Loucy (cell line): Measurements from ENCODE around the gene CHST11.

Source experiments
- H2AFZ ChIP-seq: fragments of 200-600 bp; sonication (generic); 2 replicates; pipeline ENCODE4 v1.6.0; 2016; ENCODE audit warnings: antibody characterized with exemption, mild to moderate bottlenecking, low read length, moderate library complexity
- H3F3A ChIP-seq: fragments of 200-600 bp; 2 replicates; pipeline ENCODE4 v1.6.0; 2016; ENCODE audit warnings: antibody characterized with exemption, low read depth, mild to moderate bottlenecking
- H3K27me3 ChIP-seq: fragments of 200-600 bp; sonication (generic); 2 replicates; pipeline ENCODE4 v1.6.1; 2014; ENCODE audit warnings: low read length, mild to moderate bottlenecking; ENCODE audit not compliant: insufficient read depth, poor library complexity, severe bottlenecking
- H3K36me3 ChIP-seq: fragments of 200-600 bp; sonication (generic); 2 replicates; pipeline ENCODE4 v1.6.1; 2016; ENCODE audit warnings: low read length; ENCODE audit not compliant: insufficient read depth
- H3K4me1 ChIP-seq: fragments of 200-600 bp; sonication (generic); 2 replicates; pipeline ENCODE4 v1.5.1; 2014; ENCODE audit warnings: low read length, mild to moderate bottlenecking; ENCODE audit not compliant: insufficient read depth, poor library complexity, severe bottlenecking
- H3K4me2 ChIP-seq: fragments of 200-600 bp; sonication (generic); 2 replicates; pipeline ENCODE4 v1.6.0; 2014; ENCODE audit warnings: antibody characterized with exemption, low read length, low read depth, mild to moderate bottlenecking; ENCODE audit not compliant: poor library complexity, severe bottlenecking
- H3K4me3 ChIP-seq: fragments of 200-600 bp; sonication (generic); 2 replicates; pipeline ENCODE4 v1.5.1; 2014; ENCODE audit warnings: low read length, mild to moderate bottlenecking, mixed read lengths; ENCODE audit not compliant: poor library complexity, severe bottlenecking
- H3K79me2 ChIP-seq: fragments of 200-600 bp; sonication (generic); 2 replicates; pipeline ENCODE4 v1.6.1; 2014; ENCODE audit warnings: low read length; ENCODE audit not compliant: insufficient read depth
- H3K9ac ChIP-seq: fragments of 200-600 bp; sonication (generic); 2 replicates; pipeline ENCODE4 v1.6.0; 2014; ENCODE audit warnings: mild to moderate bottlenecking, low read depth, low read length, moderate library complexity; ENCODE audit not compliant: poor library complexity, severe bottlenecking
- H3K9me2 ChIP-seq: fragments of 200-600 bp; sonication (generic); replicated peaks from 2 replicates; pipeline ENCODE4 v1.6.1; 2016; ENCODE audit warnings: low read depth, low read length, mixed read lengths
- H3K9me3 ChIP-seq: fragments of 200-600 bp; sonication (generic); 2 replicates; pipeline ENCODE4 v1.6.1; 2014; ENCODE audit warnings: mild to moderate bottlenecking, antibody characterized with exemption, low read length, low read depth; ENCODE audit not compliant: insufficient read depth
- H4K20me1 ChIP-seq: fragments of 200-600 bp; sonication (generic); 2 replicates; pipeline ENCODE4 v1.6.0; 2014; ENCODE audit warnings: antibody characterized with exemption, low read length, mild to moderate bottlenecking; ENCODE audit not compliant: insufficient read depth, poor library complexity, severe bottlenecking
- CTCF ChIP-seq: fragments of 200-600 bp; sonication (generic); conservative IDR thresholded peaks from 2 replicates; pipeline ENCODE4 v1.5.1; 2014; ENCODE audit warnings: mild to moderate bottlenecking, antibody characterized with exemption, low read length
- EZH2phosphoT487 ChIP-seq: fragments of 200-600 bp; IDR thresholded peaks from 2 replicates; pipeline ENCODE4 v1.6.1; 2018; ENCODE audit warnings: antibody characterized with exemption, mild to moderate bottlenecking, moderate library complexity, borderline replicate concordance

The CHST11 gene

GRCh38 chr12:104488374-104488773 lies 31.6 kb downstream of the CHST11 start:
- H3K9me3 ChIP-seq, result no peaks in the 10 kb centered on the region
- no peaks in the 10 kb centered on the region for H3K9me2 ChIP-seq
- H3F3A ChIP-seq, result peaks cover 11% of the 10 kb centered on the region; the same call in 1 of the 2 replicates
- no peak overlapping the region for H3K4me3 ChIP-seq
- peaks cover 82% of the 10 kb centered on the region for H3K4me1 ChIP-seq
- H4K20me1 ChIP-seq, result peaks cover 59% of the 10 kb centered on the region
- H3K79me2 ChIP-seq, result peaks cover 100% of the 10 kb centered on the region
- peak overlapping the region; percentile 82 for H3K9ac ChIP-seq
- H3K27me3 ChIP-seq, result no peaks in the 10 kb centered on the region
- no peak overlapping the region for H2AFZ ChIP-seq
- H3K36me3 ChIP-seq, result peaks cover 73% of the 10 kb centered on the region
- H3K4me2 ChIP-seq, result peak overlapping the region; percentile 85
- TF ChIP-seq CTCF, result no peak
- TF ChIP-seq EZH2phosphoT487, result no peak

- H3K4me2 ChIP-seq, result peak overlapping the region; percentile 34
- H3K36me3 ChIP-seq, result peaks cover 77% of the 10 kb centered on the region
- no peak overlapping the region for H3K4me3 ChIP-seq
- H2AFZ ChIP-seq, result no peak overlapping the region
- H3F3A ChIP-seq, result peaks cover 8% of the 10 kb centered on the region; the same call in 1 of the 2 replicates
- peaks cover 72% of the 10 kb centered on the region for H3K4me1 ChIP-seq
- H3K79me2 ChIP-seq, result peaks cover 100% of the 10 kb centered on the region
- peak overlapping the region; percentile 6 for H3K9ac ChIP-seq
- TF ChIP-seq CTCF (no peak), EZH2phosphoT487 (no peak)
- H4K20me1 ChIP-seq, result peaks cover 77% of the 10 kb centered on the region
- no peaks in the 10 kb centered on the region for H3K9me2 ChIP-seq
- H3K27me3 ChIP-seq, result no peaks in the 10 kb centered on the region
- H3K9me3 ChIP-seq, result no peaks in the 10 kb centered on the region
Observed at GRCh38 chr12:104490186-104490585, 33.4 kb downstream of the CHST11 start.

- Histone ChIP-seq H3K4me1 (peaks cover 71% of the 10 kb centered on the region), H3K27me3 (no peaks in the 10 kb centered on the region), H3K9me2 (no peaks in the 10 kb centered on the region), H3K79me2 (peaks cover 100% of the 10 kb centered on the region), H3K9ac (peak overlapping the region; percentile 6), H3K9me3 (no peaks in the 10 kb centered on the region), H3K4me2 (peak overlapping the region; percentile 34), H2AFZ (no peak overlapping the region), H3K36me3 (peaks cover 83% of the 10 kb centered on the region), H3F3A (peaks cover 4% of the 10 kb centered on the region; the same call in 1 of the 2 replicates), H4K20me1 (peaks cover 84% of the 10 kb centered on the region), H3K4me3 (no peak overlapping the region)
- TF ChIP-seq EZH2phosphoT487 (no peak), CTCF (no peak)
Observed at GRCh38 chr12:104490850-104491249, 34.1 kb downstream of the CHST11 start.
